ENCODE measurements around the gene ZNF446. TPM values are rescaled to one million over a fixed set of nuclear protein-coding genes. Genes with fewer than 3 reads are reported as not detected.
A peak's percentile ranks its signal among the peaks of the same experiment; 100 is the strongest.

ZNF446 gene
- total and polyA plus RNA-seq, 10 donors = 7.1 to 18.8 (median 11.7) TPM

- Histone ChIP-seq H3K36me3 (peaks cover 3 to 29% (median 17%) of the 10 kb centered on the region in 6 donors), H3K4me1 (peaks cover 25 to 71% (median 58%) of the 10 kb centered on the region in 6 donors), H3K4me3 (peak overlapping the region; percentile 71 to 88 (median 84)), H3K9me3 (no peaks in the 10 kb centered on the region), H3K27me3 (replicated peaks in 1 of 7) (no peaks in the 10 kb centered on the region), H3K27ac (peak overlapping the region; percentile 81 to 98 (median 96))
- 8 to 12% (median 10%) methylated on average over 21 to 22 of the region's 22 CpGs for WGBS, 5 donors
- intact Hi-C loops (cut with DNase I; ENCODE audit: low total_unique reads) = no loop called here
- DNase-seq = no peak
- peak in 6 of 11 experiments; percentile 39 to 66 (median 46) for TF ChIP-seq CTCF (IDR thresholded peaks at IDR 0.05 in 8 of 11, conservative IDR thresholded peaks at IDR 0.05 in 3 of 11)
- no peak for TF ChIP-seq POLR2A (IDR thresholded peaks at IDR 0.05)
Observed at GRCh38 chr19:58518256-58519086, 42.3 kb downstream of the ZNF446 start.

GRCh38 chr19:58519087-58519354, 42.9 kb downstream of the ZNF446 start:
- DNase-seq = no peak
- H3K4me3 ChIP-seq = peak overlapping the region; percentile 71 to 88 (median 84)
- peak overlapping the region; percentile 81 to 98 (median 96) for H3K27ac ChIP-seq
- intact Hi-C loops (cut with DNase I; ENCODE audit: low total_unique reads) = no loop called here
- H3K4me1 ChIP-seq = peaks cover 20 to 66% (median 52%) of the 10 kb centered on the region in 6 donors
- peaks cover 3 to 29% (median 17%) of the 10 kb centered on the region in 6 donors for H3K36me3 ChIP-seq
- 0 to 2% (median 1%) methylated on average over 7 to 14 of the region's 14 CpGs for WGBS, 5 donors
- no peaks in the 10 kb centered on the region for H3K27me3 ChIP-seq (replicated peaks in 1 of 7)
- no peaks in the 10 kb centered on the region for H3K9me3 ChIP-seq
- TF ChIP-seq CTCF (IDR thresholded peaks at IDR 0.05 in 8 of 11, conservative IDR thresholded peaks at IDR 0.05 in 3 of 11) (peak in 4 of 11 experiments; percentile 47 to 68 (median 58)), POLR2A (IDR thresholded peaks at IDR 0.05) (no peak), POLR2AphosphoS5 (IDR thresholded peaks at IDR 0.05) (peak in 1 of 3 donors; percentile 13)

DNA sequence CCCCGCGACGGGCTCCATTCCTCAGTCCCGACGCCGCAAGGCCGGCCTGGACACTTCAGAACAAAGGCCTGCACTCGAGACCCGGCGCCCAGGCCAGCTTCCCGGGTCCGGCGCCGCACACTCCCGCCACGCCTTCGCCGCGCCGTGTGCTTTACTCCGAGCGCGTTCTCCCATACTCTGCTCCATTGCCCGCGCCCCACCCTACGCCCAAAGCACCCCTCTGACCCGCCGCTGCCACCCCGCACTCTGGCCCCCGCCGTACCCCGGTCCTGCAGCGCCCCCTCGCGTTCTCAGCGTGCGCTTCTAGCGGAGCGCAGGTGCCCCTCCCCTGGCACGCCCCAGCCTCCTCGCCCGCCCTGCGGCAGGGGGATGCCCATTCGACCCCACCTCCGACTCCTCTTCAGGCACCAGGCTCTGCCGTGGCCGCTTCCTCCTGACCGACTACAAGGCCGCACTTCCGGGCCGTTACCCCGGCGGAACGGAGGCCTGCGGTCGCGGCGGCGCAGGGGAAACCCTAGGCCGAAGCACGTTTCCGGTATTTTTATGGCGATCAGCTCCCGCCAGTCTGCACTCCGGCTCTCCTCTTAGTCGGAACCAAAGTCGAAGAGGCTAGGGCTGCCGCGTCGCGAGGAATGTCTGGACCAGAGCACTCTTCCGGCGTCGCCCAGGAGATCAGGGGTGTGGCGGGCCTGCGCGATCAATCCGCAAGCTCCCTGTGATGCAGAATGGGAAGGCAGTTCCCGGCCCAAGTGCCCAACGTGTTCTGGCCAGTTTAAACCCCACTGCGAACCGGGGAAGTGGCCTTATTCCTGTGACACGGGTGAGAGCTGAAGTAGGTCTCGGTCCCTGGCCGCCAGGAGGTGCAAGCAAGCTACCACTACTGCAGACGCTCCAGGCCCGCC, 43.5 kb downstream of the ZNF446 start, which contains the start of gene ZBTB45:
ZBTB45 (minus strand) TSS at position 456 of the 902 bp plus-strand sequence. CDS start 2,137 bp downstream, outside the sequence.
- Histone ChIP-seq H3K4me1 (peaks cover 17 to 60% (median 46%) of the 10 kb centered on the region in 6 donors), H3K4me3 (peak within 1 kb of the TSS; percentile 71 to 88 (median 84)), H3K9me3 (no peaks in the 10 kb centered on the region), H3K36me3 (peaks cover 3 to 29% (median 17%) of the 10 kb centered on the region in 6 donors), H3K27me3 (replicated peaks in 1 of 7) (no peaks in the 10 kb centered on the region), H3K27ac (peak within 1 kb of the TSS; percentile 81 to 98 (median 96))
- peak; percentile 97 for DNase-seq
- 0 to 1% (median 1%) methylated on average over 68 to 87 of the region's 87 CpGs for WGBS, 5 donors
- intact Hi-C loops (cut with DNase I; ENCODE audit: low total_unique reads) = no loop called here
- TF ChIP-seq POLR2AphosphoS5 (IDR thresholded peaks at IDR 0.05) (peak; percentile 91 to 97 (median 92)), POLR2A (IDR thresholded peaks at IDR 0.05) (peak in 1 of 3 donors; percentile 60), CTCF (IDR thresholded peaks at IDR 0.05 in 8 of 11, conservative IDR thresholded peaks at IDR 0.05 in 3 of 11) (peak; percentile 67 to 96 (median 76))
